Neural crest cell (in vitro differentiated cells): ENCODE results near the gene CHRM2. TPM values are rescaled to one million over a fixed set of nuclear protein-coding genes. Genes with fewer than 3 reads are reported as not detected.

Experiments used
- DNase-seq: peaks from one replicate; pipeline ENCODE4 v3.0.0; 2021; ENCODE audit warnings: low read depth, mixed read lengths, low spot score
- H3K27ac Mint-ChIP-seq: one replicate; pipeline ENCODE4 v1.8.0; 2021; ENCODE audit warnings: mild to moderate bottlenecking, mixed read lengths; ENCODE audit not compliant: unreplicated experiment
- H3K27me3 Mint-ChIP-seq: 2 replicates; pipeline ENCODE4 v1.8.0; 2021; ENCODE audit warnings: low read depth, mild to moderate bottlenecking, mixed read lengths
- H3K36me3 Mint-ChIP-seq: 2 replicates; pipeline ENCODE4 v1.8.0; 2021; ENCODE audit warnings: low read depth, mild to moderate bottlenecking, mixed read lengths
- H3K4me1 Mint-ChIP-seq: 2 replicates; pipeline ENCODE4 v1.8.0; 2021; ENCODE audit warnings: mixed read lengths
- H3K4me3 Mint-ChIP-seq: one replicate; pipeline ENCODE4 v1.8.0; 2021; ENCODE audit warnings: mild to moderate bottlenecking, mixed read lengths
- H3K9me3 Mint-ChIP-seq: 2 replicates; pipeline ENCODE4 v1.8.0; 2021; ENCODE audit warnings: mixed read lengths
- total RNA-seq: library from RNA; stranded (reverse); gene quantifications from 2 replicates; pipeline ENCODE4 v1.2.1, GENCODE V29; 2021
- TF ChIP-seq, protein P1 (sequence below): fragments of 200-600 bp; sonication (generic); conservative IDR thresholded peaks from 2 replicates; pipeline ENCODE4 v1.5.0; 2021; ENCODE audit warnings: antibody characterized with exemption, mild to moderate bottlenecking

CHRM2 gene
- total RNA-seq, 1 donor from 2014 or later = 0.14 TPM

DNA sequence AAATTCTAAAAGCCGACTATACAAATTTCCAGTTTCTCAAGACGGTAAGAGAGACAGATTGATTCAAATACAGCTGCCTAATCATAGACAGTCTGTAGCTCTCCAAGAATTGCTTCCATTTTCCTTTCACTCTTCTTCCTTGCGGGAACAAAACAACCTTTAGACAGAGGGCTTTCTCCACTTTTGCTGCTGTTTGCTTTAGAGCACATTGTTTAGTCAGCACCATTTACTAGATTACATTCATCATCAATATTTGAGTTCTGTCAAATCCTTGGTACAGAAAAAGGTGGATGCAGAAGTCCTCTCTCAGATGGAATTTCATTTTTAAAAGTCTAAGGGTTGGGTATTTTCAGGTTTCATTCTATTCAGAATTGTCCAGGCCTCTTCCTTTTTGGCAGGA, 137.4 kb downstream of the CHRM2 start:
- Mint-ChIP-seq H3K9me3 (no peaks in the 10 kb centered on the region), H3K4me1 (peaks cover 14% of the 10 kb centered on the region), H3K27me3 (no peaks in the 10 kb centered on the region), H3K27ac (no peak overlapping the region), H3K36me3 (no peaks in the 10 kb centered on the region), H3K4me3 (no peak overlapping the region)
- DNase-seq = no peak
- TF ChIP-seq, protein P1, sequence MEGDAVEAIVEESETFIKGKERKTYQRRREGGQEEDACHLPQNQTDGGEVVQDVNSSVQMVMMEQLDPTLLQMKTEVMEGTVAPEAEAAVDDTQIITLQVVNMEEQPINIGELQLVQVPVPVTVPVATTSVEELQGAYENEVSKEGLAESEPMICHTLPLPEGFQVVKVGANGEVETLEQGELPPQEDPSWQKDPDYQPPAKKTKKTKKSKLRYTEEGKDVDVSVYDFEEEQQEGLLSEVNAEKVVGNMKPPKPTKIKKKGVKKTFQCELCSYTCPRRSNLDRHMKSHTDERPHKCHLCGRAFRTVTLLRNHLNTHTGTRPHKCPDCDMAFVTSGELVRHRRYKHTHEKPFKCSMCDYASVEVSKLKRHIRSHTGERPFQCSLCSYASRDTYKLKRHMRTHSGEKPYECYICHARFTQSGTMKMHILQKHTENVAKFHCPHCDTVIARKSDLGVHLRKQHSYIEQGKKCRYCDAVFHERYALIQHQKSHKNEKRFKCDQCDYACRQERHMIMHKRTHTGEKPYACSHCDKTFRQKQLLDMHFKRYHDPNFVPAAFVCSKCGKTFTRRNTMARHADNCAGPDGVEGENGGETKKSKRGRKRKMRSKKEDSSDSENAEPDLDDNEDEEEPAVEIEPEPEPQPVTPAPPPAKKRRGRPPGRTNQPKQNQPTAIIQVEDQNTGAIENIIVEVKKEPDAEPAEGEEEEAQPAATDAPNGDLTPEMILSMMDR = no peak

DNA sequence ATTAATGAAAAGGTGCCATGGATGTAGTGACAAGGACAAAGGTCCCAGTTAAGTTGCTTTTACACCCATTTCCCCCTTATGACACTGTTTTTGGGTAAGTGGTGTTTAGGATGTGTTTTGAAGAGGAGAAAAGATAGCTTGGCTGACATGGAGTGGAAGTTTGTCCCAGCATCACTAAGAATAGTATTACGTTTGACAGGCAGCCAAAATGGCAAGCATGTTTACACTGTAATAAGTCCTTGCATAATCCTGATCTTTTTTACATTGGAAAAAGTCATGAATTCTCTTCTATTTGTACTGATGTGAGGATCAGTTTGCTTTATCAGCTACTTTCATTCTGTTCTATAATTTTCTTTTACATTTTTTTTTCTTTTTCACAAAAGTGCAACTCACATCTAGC, 137.8 kb downstream of the CHRM2 start:
- H3K4me1 Mint-ChIP-seq = peaks cover 10% of the 10 kb centered on the region
- TF ChIP-seq, protein P1 = no peak
- H3K36me3 Mint-ChIP-seq = no peaks in the 10 kb centered on the region
- H3K27me3 Mint-ChIP-seq = no peaks in the 10 kb centered on the region
- no peak overlapping the region for H3K4me3 Mint-ChIP-seq
- H3K27ac Mint-ChIP-seq = no peak overlapping the region
- DNase-seq = no peak
- no peaks in the 10 kb centered on the region for H3K9me3 Mint-ChIP-seq

DNA sequence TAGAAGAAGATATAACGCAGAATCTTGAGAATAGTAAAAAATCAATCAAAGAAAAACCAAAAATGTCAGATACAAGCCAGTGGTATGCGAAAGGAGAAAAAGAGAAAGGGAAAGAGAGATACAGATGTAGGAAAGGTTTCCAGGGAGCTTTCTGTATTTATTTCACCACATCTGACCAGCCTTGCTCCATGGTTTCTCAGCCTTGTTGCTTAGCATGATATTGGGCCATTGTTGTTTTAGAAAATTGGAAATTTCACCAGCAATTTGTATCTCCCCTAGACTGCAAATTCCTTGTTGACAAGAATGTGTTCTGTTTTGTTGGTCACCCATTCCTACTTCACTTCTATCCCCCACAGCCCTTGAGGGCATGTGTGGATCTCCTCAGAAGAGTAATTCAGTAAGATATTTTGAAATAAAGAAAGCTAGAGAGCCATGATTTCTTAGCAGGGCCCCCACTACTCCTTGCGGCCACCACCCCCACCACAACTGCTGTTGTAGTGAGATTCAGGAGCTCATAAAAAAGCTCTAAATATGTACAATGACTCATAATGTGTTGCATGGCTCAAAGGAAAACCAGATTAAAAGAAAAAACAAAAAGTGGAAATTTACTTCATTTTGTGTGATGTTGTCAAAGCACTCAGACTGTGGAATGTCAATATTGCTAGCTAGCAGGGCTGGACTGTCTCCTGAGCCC, 138.7 kb downstream of the CHRM2 start:
- no peaks in the 10 kb centered on the region for H3K9me3 Mint-ChIP-seq
- TF ChIP-seq, protein P1 = no peak
- H3K27ac Mint-ChIP-seq = no peak overlapping the region
- H3K4me3 Mint-ChIP-seq = no peak overlapping the region
- H3K4me1 Mint-ChIP-seq = peaks cover 5% of the 10 kb centered on the region
- H3K36me3 Mint-ChIP-seq = no peaks in the 10 kb centered on the region
- no peaks in the 10 kb centered on the region for H3K27me3 Mint-ChIP-seq
- DNase-seq = no peak

DNA sequence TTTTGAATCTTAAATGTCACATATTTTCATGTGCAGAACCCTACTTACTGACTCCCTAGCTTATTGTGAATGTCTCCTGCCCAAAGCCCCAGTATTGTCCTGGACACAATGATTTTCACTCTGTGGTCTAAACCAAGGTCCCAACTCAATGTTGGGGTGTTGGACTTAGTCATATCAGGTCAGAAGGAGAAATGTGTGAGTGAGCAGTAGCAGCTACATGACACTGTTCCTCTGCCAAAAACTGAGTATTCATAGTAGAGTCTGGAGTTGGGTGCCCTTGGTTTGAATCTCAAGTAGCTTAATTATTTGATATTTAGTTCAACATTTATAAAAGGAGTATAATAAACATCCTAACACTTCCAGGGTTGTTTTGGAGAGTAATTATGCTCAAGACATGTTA, 141.0 kb downstream of the CHRM2 start:
- Mint-ChIP-seq H3K9me3 (no peaks in the 10 kb centered on the region), H3K36me3 (no peaks in the 10 kb centered on the region), H3K4me1 (peaks cover 5% of the 10 kb centered on the region), H3K27ac (no peak overlapping the region), H3K27me3 (no peaks in the 10 kb centered on the region), H3K4me3 (no peak overlapping the region)
- no peak for DNase-seq
- TF ChIP-seq, protein P1 = no peak

DNA sequence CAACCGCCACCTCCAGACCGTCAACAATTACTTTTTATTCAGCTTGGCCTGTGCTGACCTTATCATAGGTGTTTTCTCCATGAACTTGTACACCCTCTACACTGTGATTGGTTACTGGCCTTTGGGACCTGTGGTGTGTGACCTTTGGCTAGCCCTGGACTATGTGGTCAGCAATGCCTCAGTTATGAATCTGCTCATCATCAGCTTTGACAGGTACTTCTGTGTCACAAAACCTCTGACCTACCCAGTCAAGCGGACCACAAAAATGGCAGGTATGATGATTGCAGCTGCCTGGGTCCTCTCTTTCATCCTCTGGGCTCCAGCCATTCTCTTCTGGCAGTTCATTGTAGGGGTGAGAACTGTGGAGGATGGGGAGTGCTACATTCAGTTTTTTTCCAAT, 146.6 kb downstream of the CHRM2 start:
- H3K4me1 Mint-ChIP-seq = peaks cover 28% of the 10 kb centered on the region
- no peak for DNase-seq
- TF ChIP-seq, protein P1 = no peak
- no peaks in the 10 kb centered on the region for H3K36me3 Mint-ChIP-seq
- no peak overlapping the region for H3K27ac Mint-ChIP-seq
- H3K9me3 Mint-ChIP-seq = no peaks in the 10 kb centered on the region
- H3K4me3 Mint-ChIP-seq = no peak overlapping the region
- no peaks in the 10 kb centered on the region for H3K27me3 Mint-ChIP-seq
